Stomach (tissue), 9 donors: ENCODE results near the gene GRHL1. TPM values are rescaled to one million over a fixed set of nuclear protein-coding genes. Genes with fewer than 3 reads are reported as not detected.

ENCODE experiments used
- DNase-seq, 2 donors: peaks; one replicate each; pipeline versions ENCODE4 v3.0.0 to v3.0.0-alpha.2; 2013 to 2019
- H3K27ac ChIP-seq, 5 donors: fragments of 200-600 bp in 4 of 5; sonication (generic) in 4 of 5; one replicate each; pipeline ENCODE4 v1.5.1; 2013 to 2019; ENCODE audit warnings: mild to moderate bottlenecking in 1 of 5, moderate library complexity in 1 of 5
- H3K27me3 ChIP-seq, 3 donors: fragments of 200-600 bp; sonication (generic); one replicate each; pipeline ENCODE4 v1.5.1; 2017 to 2019; ENCODE audit warnings: mixed run types in 1 of 3
- H3K36me3 ChIP-seq, 4 donors: fragments of 200-600 bp; sonication (generic); 1 replicate in 3 of 4; 2 replicates in 1 of 4; pipeline ENCODE4 v1.5.1; 2016 to 2019
- H3K4me1 ChIP-seq, 4 donors: fragments of 200-600 bp; sonication (generic); one replicate each; pipeline ENCODE4 v1.5.1; 2016 to 2019
- H3K4me3 ChIP-seq, 4 donors: fragments of 200-600 bp; sonication (generic) in 3 of 4; one replicate each; pipeline ENCODE4 v1.5.1; 2016 to 2019; ENCODE audit warnings: mild to moderate bottlenecking in 1 of 4
- H3K9me3 ChIP-seq, 4 donors: fragments of 200-600 bp; sonication (generic); one replicate each; pipeline ENCODE4 v1.5.1; 2016 to 2019
- CTCF ChIP-seq, 7 experiments: fragments of 450-650 bp in 4 of 7; fragments of 200-600 bp in 3 of 7; sonication (generic) in 3 of 7; IDR thresholded peaks; one replicate each; pipeline ENCODE4 v1.5.1; 2016 to 2019; ENCODE audit warnings: antibody characterized with exemption in 7 of 7, control low read depth in 2 of 7, mild to moderate bottlenecking in 1 of 7
- EP300 ChIP-seq: sonication (generic); formaldehyde crosslinking; IDR thresholded peaks from one replicate; pipeline ENCODE4 v1.6.1; 2017; ENCODE audit warnings: antibody characterized with exemption
- POLR2A ChIP-seq, 4 donors: fragments of 450-650 bp; IDR thresholded peaks; one replicate each; pipeline ENCODE4 v1.6.1; 2016; ENCODE audit warnings: antibody characterized with exemption in 4 of 4, control low read depth in 2 of 4, mild to moderate bottlenecking in 1 of 4, moderate library complexity in 1 of 4
- POLR2AphosphoS5 ChIP-seq, 3 donors: sonication (generic); formaldehyde crosslinking; IDR thresholded peaks; one replicate each; pipeline ENCODE4 v1.6.1; 2016; ENCODE audit warnings: antibody characterized with exemption in 3 of 3
- WGBS, 5 donors: extraction: QIAGEN DNeasy Blood & Tissue Kit in 3 of 5; methylation state at CpG; one replicate each; pipeline versions ENCODE4 v1.1.5 to v1.1.7; 2013 to 2018; 5-methylcytosine and 5-hydroxymethylcytosine counted together
- intact Hi-C: fragments of 100-400 bp; cut with DNase I; formaldehyde crosslinking; loops from one replicate; pipeline ENCODE4 v1.15.1; 2023; ENCODE audit warnings: low total_unique reads
- polyA plus RNA-seq, 3 donors: library from polyadenylated mRNA; stranded (reverse); fragments of 200-250 nt; gene quantifications; one replicate each; pipeline ENCODE4 v1.2.3, GENCODE V29; 2013
- total RNA-seq, 5 donors: library from RNA; depleted of rRNA; stranded (reverse); fragments of >200 nt; gene quantifications; one replicate each; pipeline versions ENCODE4 v1.1.0 to v1.2.3, GENCODE V29; 2014 to 2016
- donor health status: healthy with polysubstance abuse.
- donor health status: Bipolar disorder and iron deficiency.
- donor health status: healthy.

Gene GRHL1
- total and polyA plus RNA-seq, 8 donors: 0.89 to 16.5 (median 3.8) TPM

GRCh38 chr2:9982248-9982647 is 30.8 kb downstream of the GRHL1 start:
- Histone ChIP-seq H3K4me3 (no peak overlapping the region), H3K4me1 (peaks cover 11 to 21% (median 16%) of the 10 kb centered on the region in 4 donors), H3K9me3 (no peaks in the 10 kb centered on the region), H3K27me3 (no peaks in the 10 kb centered on the region), H3K27ac (no peak overlapping the region), H3K36me3 (peaks cover 0 to 7% (median 3%) of the 10 kb centered on the region in 4 donors)
- TF ChIP-seq POLR2A (IDR thresholded peaks at IDR 0.05) (no peak), CTCF (IDR thresholded peaks at IDR 0.05) (no peak), POLR2AphosphoS5 (IDR thresholded peaks at IDR 0.05) (no peak), EP300 (no peak)
- intact Hi-C loops: no loop called here
- DNase-seq: no peak
- whole genome bisulfite sequencing, 5 donors: 73 to 87% (median 75%) methylated on average over 8 of the region's 8 CpGs

GRCh38 chr2:9982891-9983290 is 31.4 kb downstream of the GRHL1 start:
- intact Hi-C loops: no loop called here
- no peak overlapping the region for H3K27ac ChIP-seq
- TF ChIP-seq POLR2AphosphoS5 (IDR thresholded peaks at IDR 0.05): no peak
- TF ChIP-seq POLR2A (IDR thresholded peaks at IDR 0.05): no peak
- no peak for TF ChIP-seq EP300
- TF ChIP-seq CTCF (IDR thresholded peaks at IDR 0.05): no peak
- H3K27me3 ChIP-seq: no peaks in the 10 kb centered on the region
- no peaks in the 10 kb centered on the region for H3K9me3 ChIP-seq
- DNase-seq: no peak
- H3K36me3 ChIP-seq: peaks cover 0 to 10% (median 3%) of the 10 kb centered on the region in 4 donors
- H3K4me3 ChIP-seq: no peak overlapping the region
- peaks cover 11 to 21% (median 16%) of the 10 kb centered on the region in 4 donors for H3K4me1 ChIP-seq
- 89 to 94% (median 93%) methylated on average over 10 of the region's 10 CpGs for WGBS, 5 donors

- WGBS, 5 donors: 56 to 71% (median 64%) methylated on average over 15 of the region's 15 CpGs
- H3K36me3 ChIP-seq: peaks cover 0 to 10% (median 3%) of the 10 kb centered on the region in 4 donors
- no peak for TF ChIP-seq POLR2A (IDR thresholded peaks at IDR 0.05)
- no peaks in the 10 kb centered on the region for H3K27me3 ChIP-seq
- intact Hi-C loops: no loop called here
- no peaks in the 10 kb centered on the region for H3K9me3 ChIP-seq
- H3K4me3 ChIP-seq: no peak overlapping the region
- H3K4me1 ChIP-seq: peaks cover 11 to 21% (median 16%) of the 10 kb centered on the region in 4 donors
- DNase-seq: no peak
- peak overlapping the region in 3 of 5 donors; percentile 51 to 65 (median 57) for H3K27ac ChIP-seq
These were observed 32.1 kb downstream of the GRHL1 start for GRCh38 chr2:9983401-9984216.

- Histone ChIP-seq H3K36me3 (peaks cover 0 to 10% (median 3%) of the 10 kb centered on the region in 4 donors), H3K4me3 (no peak overlapping the region), H3K27ac (peak overlapping the region in 4 of 5 donors; percentile 42 to 65 (median 54)), H3K27me3 (no peaks in the 10 kb centered on the region), H3K9me3 (no peaks in the 10 kb centered on the region), H3K4me1 (peaks cover 11 to 21% (median 16%) of the 10 kb centered on the region in 4 donors)
- peak in 1 of 2 donors; percentile 80 for DNase-seq
- TF ChIP-seq EP300 (no peak), CTCF (IDR thresholded peaks at IDR 0.05) (peak in 5 of 7 experiments; percentile 31 to 89 (median 81))
- WGBS, 5 donors: 14 to 44% (median 21%) methylated on average over 7 of the region's 7 CpGs
- intact Hi-C loops: no loop called here
These were observed 32.8 kb downstream of the GRHL1 start for GRCh38 chr2:9984217-9984739.
